GM13977 (cell line): ENCODE data around the gene EXOC4.

Experiments
- DNase-seq: peaks from one replicate; pipeline ENCODE4 v3.0.0; 2012; ENCODE audit warnings: low spot score
- CTCF ChIP-seq: IDR thresholded peaks from 2 replicates; pipeline ENCODE4 v1.5.1; 2012; ENCODE audit warnings: mild to moderate bottlenecking, control low read depth; ENCODE audit not compliant: insufficient read depth; ENCODE audit errors: extremely low read depth, missing control alignments
- in situ Hi-C: fragments of 300-500 bp; cut with MboI; formaldehyde crosslinking; loops from one replicate; pipeline ENCODE4 v1.12.0; 2022; ENCODE audit warnings: low sequenced_read_pairs, low pct_unique_long_range_greater_than_20kb, mixed read lengths, inconsistent platforms; ENCODE audit not compliant: unreplicated experiment

EXOC4 gene

GRCh38 chr7:133912916-133913697, 660.2 kb downstream of the EXOC4 start:
- no peak for TF ChIP-seq CTCF
- in situ Hi-C loops = no loop called here
- DNase-seq = no peak

- DNase-seq = no peak
- in situ Hi-C loops = no loop called here
- no peak for TF ChIP-seq CTCF
Measured at GRCh38 chr7:133916621-133917020, 663.7 kb downstream of the EXOC4 start.

GRCh38 chr7:133919810-133920209, 666.9 kb downstream of the EXOC4 start:
- DNase-seq = no peak
- TF ChIP-seq CTCF = no peak
- in situ Hi-C loops = no loop called here

- TF ChIP-seq CTCF = no peak
- DNase-seq = no peak
- in situ Hi-C loops = no loop called here
Measured at GRCh38 chr7:133921635-133922182, 668.8 kb downstream of the EXOC4 start.

- no peak for TF ChIP-seq CTCF
Measured at GRCh38 chr7:133923974-133924373, 671.1 kb downstream of the EXOC4 start.

GRCh38 chr7:133931053-133931452, 678.2 kb downstream of the EXOC4 start:
- no peak for DNase-seq
- in situ Hi-C loops = no loop called here
- TF ChIP-seq CTCF = no peak

More at GRCh38 chr7:133923974-133924373, 671.1 kb downstream of the EXOC4 start:
- DNase-seq = no peak
- in situ Hi-C loops = no loop called here
